OCI-LY3 (cell line): Measurements from ENCODE around the gene BAIAP2L2.

Experiments
- H2AFZ ChIP-seq: fragments of 200-600, 300-600 bp; shearing (Covaris generic); 2 replicates; pipeline ENCODE4 v1.6.0; 2014; ENCODE audit warnings: antibody characterized with exemption, low read depth, low read length
- H3K27ac ChIP-seq: fragments of 200-600, 300-600 bp; sonication (generic); 2 replicates; pipeline ENCODE4 v1.5.1; 2014; ENCODE audit warnings: mild to moderate bottlenecking, low read length, moderate library complexity, mixed read lengths
- H3K27me3 ChIP-seq: fragments of 200-600, 300-600 bp; sonication (generic); 2 replicates; pipeline ENCODE4 v1.6.1; 2014; ENCODE audit warnings: low read depth, low read length, mixed read lengths
- H3K36me3 ChIP-seq: fragments of 200-600, 300-600 bp; sonication (generic); replicated peaks from 2 replicates; pipeline ENCODE3; 2014; ENCODE audit warnings: low read depth, low read length, mixed read lengths
- H3K4me1 ChIP-seq: fragments of 300-600, 200-600 bp; sonication (generic); 2 replicates; pipeline ENCODE4 v1.6.1; 2014; ENCODE audit warnings: low read length, mixed read lengths
- H3K4me2 ChIP-seq: fragments of 200-600, 300-600 bp; sonication (generic); 2 replicates; pipeline ENCODE4 v1.6.1; 2014; ENCODE audit warnings: low read length, mixed read lengths
- H3K4me3 ChIP-seq: fragments of 300-600, 200-600 bp; sonication (generic); 2 replicates; pipeline ENCODE4 v1.5.1; 2014; ENCODE audit warnings: antibody characterized with exemption, mild to moderate bottlenecking, low read length, moderate library complexity
- H3K79me2 ChIP-seq: fragments of 300-600, 200-600 bp; shearing (Covaris generic); 2 replicates; pipeline ENCODE4 v1.6.1; 2014; ENCODE audit warnings: mild to moderate bottlenecking, low read length, mixed read lengths
- H3K9ac ChIP-seq: fragments of 300-600, 200-600 bp; shearing (Covaris generic); 2 replicates; pipeline ENCODE4 v1.6.0; 2014; ENCODE audit warnings: mild to moderate bottlenecking, low read length, moderate library complexity
- H3K9me3 ChIP-seq: fragments of 200-600, 300-600 bp; shearing (Covaris generic); 2 replicates; pipeline ENCODE4 v1.6.1; 2014; ENCODE audit warnings: low read length, mixed read lengths; ENCODE audit not compliant: insufficient read depth
- H4K20me1 ChIP-seq: fragments of 200-600, 300-600 bp; sonication (generic); 2 replicates; pipeline ENCODE4 v1.6.1; 2016; ENCODE audit warnings: low read length, mixed read lengths; ENCODE audit not compliant: insufficient read depth
- EZH2phosphoT487 ChIP-seq: fragments of 200-600 bp; shearing (Covaris generic); IDR thresholded peaks from 2 replicates; pipeline ENCODE4 v1.6.1; 2018; ENCODE audit warnings: antibody characterized with exemption, mixed run types, low read depth
- TF ChIP-seq, protein P1 (sequence below): fragments of 200-600, 300-600 bp; sonication (generic); IDR thresholded peaks from 2 replicates; pipeline ENCODE4 v1.5.1; 2014; ENCODE audit warnings: antibody characterized with exemption, low read length, low read depth

The BAIAP2L2 gene

GRCh38 chr22:38077595-38077994 is 32.9 kb downstream of the BAIAP2L2 start:
- H2AFZ ChIP-seq = no peak overlapping the region
- no peaks in the 10 kb centered on the region for H3K79me2 ChIP-seq
- H3K36me3 ChIP-seq = no peaks in the 10 kb centered on the region
- H3K27me3 ChIP-seq = no peaks in the 10 kb centered on the region
- no peaks in the 10 kb centered on the region for H3K9me3 ChIP-seq
- H4K20me1 ChIP-seq = no peaks in the 10 kb centered on the region
- no peak overlapping the region for H3K27ac ChIP-seq
- H3K4me3 ChIP-seq = no peak overlapping the region
- no peak overlapping the region for H3K4me2 ChIP-seq
- no peak for TF ChIP-seq EZH2phosphoT487
- TF ChIP-seq, protein P1, sequence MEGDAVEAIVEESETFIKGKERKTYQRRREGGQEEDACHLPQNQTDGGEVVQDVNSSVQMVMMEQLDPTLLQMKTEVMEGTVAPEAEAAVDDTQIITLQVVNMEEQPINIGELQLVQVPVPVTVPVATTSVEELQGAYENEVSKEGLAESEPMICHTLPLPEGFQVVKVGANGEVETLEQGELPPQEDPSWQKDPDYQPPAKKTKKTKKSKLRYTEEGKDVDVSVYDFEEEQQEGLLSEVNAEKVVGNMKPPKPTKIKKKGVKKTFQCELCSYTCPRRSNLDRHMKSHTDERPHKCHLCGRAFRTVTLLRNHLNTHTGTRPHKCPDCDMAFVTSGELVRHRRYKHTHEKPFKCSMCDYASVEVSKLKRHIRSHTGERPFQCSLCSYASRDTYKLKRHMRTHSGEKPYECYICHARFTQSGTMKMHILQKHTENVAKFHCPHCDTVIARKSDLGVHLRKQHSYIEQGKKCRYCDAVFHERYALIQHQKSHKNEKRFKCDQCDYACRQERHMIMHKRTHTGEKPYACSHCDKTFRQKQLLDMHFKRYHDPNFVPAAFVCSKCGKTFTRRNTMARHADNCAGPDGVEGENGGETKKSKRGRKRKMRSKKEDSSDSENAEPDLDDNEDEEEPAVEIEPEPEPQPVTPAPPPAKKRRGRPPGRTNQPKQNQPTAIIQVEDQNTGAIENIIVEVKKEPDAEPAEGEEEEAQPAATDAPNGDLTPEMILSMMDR = no peak
- no peaks in the 10 kb centered on the region for H3K4me1 ChIP-seq
- H3K9ac ChIP-seq = no peak overlapping the region

DNA sequence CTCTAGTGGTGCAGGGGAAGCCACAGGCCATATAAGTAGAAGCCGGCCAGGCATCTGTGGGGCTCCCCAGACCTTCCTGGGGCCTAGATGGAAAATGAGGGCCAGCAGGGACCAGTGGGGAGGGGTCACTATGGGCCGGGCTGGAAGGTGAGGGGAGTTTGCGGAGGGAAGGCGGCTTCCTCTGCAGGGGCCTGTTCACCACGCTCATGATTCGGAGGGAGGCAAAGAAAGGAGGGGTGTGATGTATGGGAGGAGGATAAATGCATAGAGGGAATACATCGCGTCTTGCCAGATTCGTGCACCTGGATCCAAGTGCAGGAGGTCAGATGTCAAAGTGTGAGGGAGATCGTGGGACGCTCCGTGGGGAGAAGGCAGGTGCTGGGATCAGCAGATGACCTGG is 33.4 kb downstream of the BAIAP2L2 start:
- no peak overlapping the region for H3K9ac ChIP-seq
- TF ChIP-seq, protein P1 = no peak
- TF ChIP-seq EZH2phosphoT487 = no peak
- no peaks in the 10 kb centered on the region for H3K79me2 ChIP-seq

GRCh38 chr22:38075961-38076360 is 34.5 kb downstream of the BAIAP2L2 start:
- Histone ChIP-seq H3K36me3 (no peaks in the 10 kb centered on the region), H3K79me2 (no peaks in the 10 kb centered on the region), H4K20me1 (no peaks in the 10 kb centered on the region), H3K27me3 (no peaks in the 10 kb centered on the region), H3K9me3 (no peaks in the 10 kb centered on the region), H3K4me3 (no peak overlapping the region), H2AFZ (no peak overlapping the region), H3K4me1 (no peaks in the 10 kb centered on the region), H3K9ac (no peak overlapping the region), H3K4me2 (no peak overlapping the region), H3K27ac (no peak overlapping the region)
- no peak for TF ChIP-seq EZH2phosphoT487
- TF ChIP-seq, protein P1 = no peak

More for the DNA sequence above, 33.4 kb downstream of the BAIAP2L2 start:
- Histone ChIP-seq H3K9me3 (no peaks in the 10 kb centered on the region), H3K27me3 (no peaks in the 10 kb centered on the region), H4K20me1 (no peaks in the 10 kb centered on the region), H3K27ac (no peak overlapping the region), H3K36me3 (no peaks in the 10 kb centered on the region), H3K4me2 (no peak overlapping the region), H3K4me1 (no peaks in the 10 kb centered on the region), H2AFZ (no peak overlapping the region), H3K4me3 (no peak overlapping the region)

DNA sequence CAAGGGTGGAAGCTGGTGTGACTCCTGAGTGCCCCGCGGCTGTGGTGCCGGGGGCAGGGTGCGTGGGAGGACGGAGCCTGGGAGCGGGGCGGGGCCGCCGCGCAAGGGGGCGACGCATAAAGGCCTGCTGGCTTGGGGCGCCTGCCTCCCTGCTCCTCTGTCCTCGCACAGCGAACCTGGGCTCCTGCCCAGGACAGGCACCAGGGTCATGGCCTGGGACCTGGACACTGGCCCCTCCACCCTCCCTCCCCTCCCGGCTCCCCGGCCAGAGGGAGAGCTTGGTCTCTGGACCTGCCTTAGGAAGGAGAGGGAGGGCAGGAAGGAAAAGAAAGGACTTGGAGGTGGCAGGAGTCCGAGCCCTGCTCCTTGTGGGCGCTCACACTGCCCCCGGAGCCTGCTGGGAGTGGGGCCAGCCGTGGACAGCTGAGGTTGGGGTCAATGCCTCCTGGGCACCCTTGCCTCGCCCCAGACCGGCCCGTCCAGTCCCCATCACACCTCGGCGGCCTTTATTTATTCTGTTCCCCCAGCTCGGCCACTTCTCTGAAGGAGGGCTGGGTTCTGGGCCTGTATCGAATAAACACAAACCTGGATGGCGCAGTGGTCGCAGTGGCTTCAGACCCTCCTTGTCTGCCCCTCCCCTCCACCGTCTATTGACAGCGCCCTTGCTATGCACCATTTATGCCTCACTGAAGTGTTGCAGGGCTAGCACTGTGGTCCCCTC is 35.2 kb downstream of the BAIAP2L2 start:
- no peak for TF ChIP-seq EZH2phosphoT487
- TF ChIP-seq, protein P1 = no peak
- no peaks in the 10 kb centered on the region for H4K20me1 ChIP-seq
- no peak overlapping the region for H2AFZ ChIP-seq
- no peaks in the 10 kb centered on the region for H3K27me3 ChIP-seq
- H3K27ac ChIP-seq = no peak overlapping the region
- no peak overlapping the region for H3K4me2 ChIP-seq
- no peaks in the 10 kb centered on the region for H3K9me3 ChIP-seq
- no peaks in the 10 kb centered on the region for H3K4me1 ChIP-seq
- H3K4me3 ChIP-seq = no peak overlapping the region
- H3K9ac ChIP-seq = no peak overlapping the region
- no peaks in the 10 kb centered on the region for H3K36me3 ChIP-seq
- H3K79me2 ChIP-seq = no peaks in the 10 kb centered on the region
